Upper lobe of left lung (tissue), 6 donors: Measurements from ENCODE around the gene FOXP2. TPM values are rescaled to one million over a fixed set of nuclear protein-coding genes. Genes with fewer than 3 reads are reported as not detected.

Source experiments
- ATAC-seq, 2 donors: fragments of 200-7000 bp; cut with Tn5 transposase; one replicate each; pipeline ENCODE4 v1.9.1; 2022; ENCODE audit warnings: mild to moderate bottlenecking in 2 of 2, moderate library complexity in 2 of 2; ENCODE audit not compliant: low FRiP score in 2 of 2
- DNase-seq, 2 donors: peaks; one replicate each; pipeline ENCODE4 v3.0.0-alpha.2; 2019 to 2020
- H3K27ac ChIP-seq, 4 donors: fragments of 200-600 bp; sonication (generic); one replicate each; pipeline ENCODE4 v1.5.1; 2016 to 2019
- H3K27me3 ChIP-seq, 4 donors: fragments of 200-600 bp; sonication (generic); one replicate each; pipeline ENCODE4 v1.5.1; 2017 to 2019
- H3K36me3 ChIP-seq, 4 donors: fragments of 200-600 bp; sonication (generic); one replicate each; pipeline ENCODE4 v1.5.1; 2016 to 2019
- H3K4me1 ChIP-seq, 4 donors: fragments of 200-600 bp; sonication (generic); one replicate each; pipeline ENCODE4 v1.5.1; 2018 to 2019
- H3K4me3 ChIP-seq, 4 donors: fragments of 200-600 bp; sonication (generic); one replicate each; pipeline ENCODE4 v1.5.1; 2017 to 2019; ENCODE audit warnings: mild to moderate bottlenecking in 2 of 4, moderate library complexity in 1 of 4
- H3K9me3 ChIP-seq, 4 donors: fragments of 200-600 bp; sonication (generic); one replicate each; pipeline ENCODE4 v1.5.1; 2018 to 2019
- CTCF ChIP-seq, 6 experiments: fragments of 450-650 bp in 4 of 6; fragments of 200-600 bp in 2 of 6; sonication (generic) in 2 of 6; IDR thresholded peaks; one replicate each; pipeline ENCODE4 v1.5.1; 2016 to 2019; ENCODE audit warnings: antibody characterized with exemption in 6 of 6
- EP300 ChIP-seq, 4 donors: sonication (generic); formaldehyde crosslinking; IDR thresholded peaks; one replicate each; pipeline ENCODE4 v1.5.1; 2017; ENCODE audit warnings: antibody characterized with exemption in 4 of 4, control low read depth in 2 of 4
- POLR2A ChIP-seq, 4 donors: fragments of 450-650 bp; IDR thresholded peaks; one replicate each; pipeline ENCODE4 v1.5.1; 2016 to 2017; ENCODE audit warnings: antibody characterized with exemption in 4 of 4, mild to moderate bottlenecking in 2 of 4
- POLR2AphosphoS5 ChIP-seq, 2 donors: sonication (generic); formaldehyde crosslinking; IDR thresholded peaks; one replicate each; pipeline ENCODE4 v1.5.1; 2017; ENCODE audit warnings: antibody characterized with exemption in 2 of 2
- WGBS, 2 donors: methylation state at CpG; one replicate each; pipeline ENCODE4 v1.1.5; 2017 to 2018; 5-methylcytosine and 5-hydroxymethylcytosine counted together
- total RNA-seq, 6 donors: library from RNA; depleted of rRNA in 4 of 6; stranded (reverse); fragments of >200 nt in 4 of 6; gene quantifications; one replicate each; pipeline versions ENCODE4 v1.1.0 to v1.2.1, GENCODE V29; 2016 to 2021
- donor health status: DM: no; HTN: no; CAD: no; lungs with moderate emphysema.
- donor health status: DM: no; HTN: yes; CAD: no; lungs with severe emphysema.

The FOXP2 gene
- total RNA-seq: 10 to 100 TPM in 2 of 6 donors, 1 to 10 TPM in 4; 3.4 to 24.1 (median 7.3) TPM

GRCh38 chr7:114414156-114415063 lies at the start of gene FOXP2:
Gene FOXP2 (plus strand): TSS chr7:114414815. CDS start chr7:114426512, 11,697 bp downstream.
- peaks cover 0 to 14% (median 9%) of the 10 kb centered on the region in 4 donors for H3K4me1 ChIP-seq
- no peaks in the 10 kb centered on the region for H3K27me3 ChIP-seq
- DNase-seq (no peak), ATAC-seq (no peak)
- 10 to 19% methylated on average over 2 of the region's 2 CpGs for WGBS, 2 donors
- H3K4me3 ChIP-seq: peak within 1 kb of the TSS; percentile 7 to 40 (median 25)
- no peaks in the 10 kb centered on the region for H3K9me3 ChIP-seq
- TF ChIP-seq CTCF (IDR thresholded peaks at IDR 0.05): no peak
- TF ChIP-seq POLR2A (IDR thresholded peaks at IDR 0.05): no peak
- no peak for TF ChIP-seq POLR2AphosphoS5 (IDR thresholded peaks at IDR 0.05)
- no peak for TF ChIP-seq EP300 (IDR thresholded peaks at IDR 0.05)
- peak within 1 kb of the TSS in 3 of 4 donors; percentile 20 to 47 (median 28) for H3K27ac ChIP-seq
- H3K36me3 ChIP-seq: no peaks in the 10 kb centered on the region

- no peaks in the 10 kb centered on the region for H3K4me1 ChIP-seq
- ATAC-seq: no peak
- no peak overlapping the region for H3K4me3 ChIP-seq
- H3K36me3 ChIP-seq: no peaks in the 10 kb centered on the region
- 64 to 78% methylated on average over 2 of the region's 2 CpGs for WGBS, 2 donors
- no peak overlapping the region for H3K27ac ChIP-seq
- DNase-seq: no peak
- H3K9me3 ChIP-seq: no peaks in the 10 kb centered on the region
- TF ChIP-seq EP300 (IDR thresholded peaks at IDR 0.05): no peak
- TF ChIP-seq POLR2AphosphoS5 (IDR thresholded peaks at IDR 0.05): no peak
- TF ChIP-seq POLR2A (IDR thresholded peaks at IDR 0.05): no peak
- no peak for TF ChIP-seq CTCF (IDR thresholded peaks at IDR 0.05)
- no peaks in the 10 kb centered on the region for H3K27me3 ChIP-seq
These were observed 48.8 kb upstream of the FOXP2 start for GRCh38 chr7:114365791-114366190.

GRCh38 chr7:114368492-114368891 lies 46.1 kb upstream of the FOXP2 start:
- DNase-seq (no peak), ATAC-seq (no peak)
- no peak overlapping the region for H3K4me3 ChIP-seq
- no peak for TF ChIP-seq CTCF (IDR thresholded peaks at IDR 0.05)
- no peak for TF ChIP-seq POLR2A (IDR thresholded peaks at IDR 0.05)
- no peak for TF ChIP-seq POLR2AphosphoS5 (IDR thresholded peaks at IDR 0.05)
- no peak for TF ChIP-seq EP300 (IDR thresholded peaks at IDR 0.05)
- no peaks in the 10 kb centered on the region for H3K27me3 ChIP-seq
- WGBS, 2 donors: 67 to 69% methylated on average over 2 of the region's 2 CpGs
- no peaks in the 10 kb centered on the region for H3K4me1 ChIP-seq
- no peaks in the 10 kb centered on the region for H3K9me3 ChIP-seq
- H3K27ac ChIP-seq: no peak overlapping the region
- H3K36me3 ChIP-seq: no peaks in the 10 kb centered on the region

- H3K36me3 ChIP-seq: no peaks in the 10 kb centered on the region
- TF ChIP-seq POLR2AphosphoS5 (IDR thresholded peaks at IDR 0.05): no peak
- ATAC-seq: no peak
- no peak overlapping the region for H3K4me3 ChIP-seq
- no peaks in the 10 kb centered on the region for H3K4me1 ChIP-seq
- DNase-seq: no peak
- no peak overlapping the region for H3K27ac ChIP-seq
- no peaks in the 10 kb centered on the region for H3K9me3 ChIP-seq
- no peaks in the 10 kb centered on the region for H3K27me3 ChIP-seq
- 92 to 94% methylated on average over 2 of the region's 2 CpGs for WGBS, 2 donors
These were observed 45.3 kb upstream of the FOXP2 start for GRCh38 chr7:114369294-114369693.

GRCh38 chr7:114372619-114373018 lies 42.0 kb upstream of the FOXP2 start:
- Histone ChIP-seq H3K9me3 (no peaks in the 10 kb centered on the region), H3K36me3 (no peaks in the 10 kb centered on the region)
- TF ChIP-seq EP300 (IDR thresholded peaks at IDR 0.05) (no peak), POLR2A (IDR thresholded peaks at IDR 0.05) (no peak), POLR2AphosphoS5 (IDR thresholded peaks at IDR 0.05) (no peak), CTCF (IDR thresholded peaks at IDR 0.05) (no peak)

More at GRCh38 chr7:114372619-114373018, 42.0 kb upstream of the FOXP2 start:
- Histone ChIP-seq H3K27ac (no peak overlapping the region), H3K4me1 (no peaks in the 10 kb centered on the region), H3K27me3 (no peaks in the 10 kb centered on the region), H3K4me3 (no peak overlapping the region)
- 83% methylated on average over 5 of the region's 5 CpGs for WGBS, 2 donors
- DNase-seq (no peak), ATAC-seq (no peak)
